Stimulated activated CD4-positive, alpha-beta T cell treated with anti-CD3 and anti-CD28 coated beads, Interleukin-1b, Interleukin-23, amount 100 ng/mL, for 1 hour (primary cell): Measurements from ENCODE around the gene AAGAB.

Experiments used
- DNase-seq, 2 donors: peaks; one replicate each; pipeline ENCODE4 v3.0.0-alpha.2; 2020; ENCODE audit warnings: low read depth in 2 of 2

AAGAB gene

DNA sequence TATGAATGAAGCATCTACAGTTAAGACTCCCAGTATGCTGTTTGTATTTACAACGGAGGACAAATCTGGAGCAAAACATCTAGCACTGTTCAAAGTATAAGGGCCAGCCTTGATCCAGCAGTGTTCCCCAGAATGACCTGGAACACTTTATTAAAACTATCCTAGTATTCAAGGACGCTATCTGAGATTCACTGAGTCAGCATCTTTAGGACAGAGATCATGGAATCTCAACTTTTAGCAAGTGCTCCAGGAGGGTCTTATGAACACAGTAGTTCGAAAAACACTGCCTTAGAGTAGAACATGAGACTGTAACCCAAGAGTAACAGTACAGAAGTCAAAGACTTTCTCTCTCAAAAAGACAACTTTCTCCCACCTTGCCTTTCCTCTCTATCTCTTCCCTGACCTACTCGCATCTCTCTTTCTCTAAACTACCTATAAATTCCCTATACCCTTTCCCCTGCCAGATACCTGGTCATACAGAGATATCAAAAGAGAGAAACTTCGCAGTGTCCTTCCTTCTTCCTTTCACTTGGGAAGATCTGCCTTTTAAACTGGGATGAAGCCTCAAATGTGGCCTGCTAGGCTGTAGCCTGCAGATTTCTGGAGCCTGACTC is 43.8 kb downstream of the AAGAB start:
- DNase-seq = no peak

- no peak for DNase-seq
Measured at GRCh38 chr15:67208396-67208795, 46.1 kb downstream of the AAGAB start.

GRCh38 chr15:67207555-67208207 is 46.8 kb downstream of the AAGAB start:
- DNase-seq = no peak

GRCh38 chr15:67202991-67203390 is 51.5 kb downstream of the AAGAB start:
- no peak for DNase-seq

DNA sequence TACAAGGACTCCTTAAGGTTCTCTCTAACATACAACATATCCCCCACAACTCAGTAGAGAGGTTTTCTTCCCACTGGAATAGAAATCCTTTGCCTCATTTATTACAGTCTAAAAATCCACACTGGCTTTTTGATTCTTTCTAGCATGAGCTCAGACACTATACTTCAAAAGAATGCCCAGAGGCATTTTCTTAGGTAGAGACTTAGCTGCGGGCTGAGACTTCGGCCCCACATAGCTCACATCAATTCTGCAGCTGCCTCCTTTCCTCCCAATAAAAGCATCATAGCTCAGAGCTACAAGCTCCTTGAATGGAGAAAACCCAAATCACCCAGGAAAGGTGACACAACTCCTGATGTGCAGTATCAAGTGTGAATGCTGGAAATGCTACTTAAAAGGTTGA is 52.4 kb downstream of the AAGAB start:
- no peak for DNase-seq

- no peak for DNase-seq
Measured at GRCh38 chr15:67201136-67201535, 53.3 kb downstream of the AAGAB start.

GRCh38 chr15:67199881-67200763 is 54.3 kb downstream of the AAGAB start:
- no peak for DNase-seq

GRCh38 chr15:67199391-67199790 is 55.1 kb downstream of the AAGAB start:
- no peak for DNase-seq

GRCh38 chr15:67198157-67198754 is 56.2 kb downstream of the AAGAB start:
- DNase-seq = no peak

DNA sequence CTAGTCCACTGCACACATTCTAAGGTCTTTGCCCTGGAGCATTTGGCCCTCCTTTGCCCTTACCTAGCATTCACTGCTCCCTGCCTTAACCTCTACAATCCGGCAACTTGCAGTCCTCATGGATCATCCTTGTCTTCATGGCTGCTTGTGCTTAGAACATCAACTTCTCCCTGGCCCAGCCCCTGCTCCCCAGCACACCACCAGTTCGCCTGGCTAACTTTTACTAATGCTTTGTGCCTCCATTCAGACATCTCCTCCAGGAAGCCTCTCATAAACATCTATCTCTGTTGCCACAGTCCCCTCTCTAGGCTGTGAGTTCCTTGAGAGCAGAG is 57.1 kb downstream of the AAGAB start:
- no peak for DNase-seq

DNA sequence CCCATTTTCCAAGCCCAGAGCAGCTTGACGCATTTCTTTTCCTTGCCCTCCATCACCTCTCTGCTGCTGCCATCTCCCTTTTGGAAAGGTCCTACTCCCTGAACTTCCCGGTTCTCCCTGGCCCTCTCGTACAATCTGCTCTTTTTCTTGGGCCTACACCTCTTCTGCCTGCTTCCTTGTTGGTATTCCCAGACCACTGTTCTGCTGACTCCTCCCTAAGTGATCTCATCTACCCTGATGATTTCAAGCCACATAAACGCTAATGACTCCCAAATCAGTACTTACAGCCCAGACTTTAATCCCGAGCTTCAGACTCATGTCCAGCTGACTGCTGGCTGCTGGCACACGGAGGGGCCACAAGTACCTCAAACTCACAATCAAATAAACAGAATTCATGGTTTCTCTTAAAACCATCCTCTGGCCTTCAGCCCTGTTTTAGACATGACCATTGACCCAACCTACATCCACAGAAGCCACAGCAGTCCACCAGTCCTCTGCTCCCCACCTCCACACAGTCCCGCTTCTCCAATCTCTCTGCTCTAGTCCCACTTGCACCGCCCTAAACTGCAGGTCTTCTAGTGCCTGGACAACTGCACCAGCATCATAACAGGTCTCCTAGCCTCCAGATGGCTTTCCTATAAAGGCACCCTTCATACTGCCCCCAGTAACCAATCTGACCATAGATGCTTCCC is 57.6 kb downstream of the AAGAB start:
- no peak for DNase-seq

DNA sequence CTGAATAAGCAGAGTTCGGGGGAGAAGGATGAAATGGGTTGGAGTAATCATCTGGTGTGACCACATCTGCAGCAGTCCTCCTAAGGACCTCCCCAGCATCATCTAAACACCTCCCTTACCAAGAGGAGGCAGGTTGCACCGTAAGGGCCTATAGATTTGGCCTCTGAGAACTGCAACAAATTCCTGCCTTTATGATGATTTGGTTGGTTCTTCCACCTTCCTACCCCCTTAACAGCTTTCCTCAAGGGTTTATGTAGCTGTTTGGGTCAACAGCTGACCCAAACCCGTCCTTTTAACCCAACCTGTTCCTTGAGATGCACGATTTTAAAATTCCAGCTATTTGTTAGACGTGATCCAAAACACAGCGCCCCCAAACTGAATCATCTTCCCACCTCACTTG is 58.2 kb downstream of the AAGAB start:
- no peak for DNase-seq

- no peak for DNase-seq
Measured at GRCh38 chr15:67195305-67195704, 59.2 kb downstream of the AAGAB start.

DNA sequence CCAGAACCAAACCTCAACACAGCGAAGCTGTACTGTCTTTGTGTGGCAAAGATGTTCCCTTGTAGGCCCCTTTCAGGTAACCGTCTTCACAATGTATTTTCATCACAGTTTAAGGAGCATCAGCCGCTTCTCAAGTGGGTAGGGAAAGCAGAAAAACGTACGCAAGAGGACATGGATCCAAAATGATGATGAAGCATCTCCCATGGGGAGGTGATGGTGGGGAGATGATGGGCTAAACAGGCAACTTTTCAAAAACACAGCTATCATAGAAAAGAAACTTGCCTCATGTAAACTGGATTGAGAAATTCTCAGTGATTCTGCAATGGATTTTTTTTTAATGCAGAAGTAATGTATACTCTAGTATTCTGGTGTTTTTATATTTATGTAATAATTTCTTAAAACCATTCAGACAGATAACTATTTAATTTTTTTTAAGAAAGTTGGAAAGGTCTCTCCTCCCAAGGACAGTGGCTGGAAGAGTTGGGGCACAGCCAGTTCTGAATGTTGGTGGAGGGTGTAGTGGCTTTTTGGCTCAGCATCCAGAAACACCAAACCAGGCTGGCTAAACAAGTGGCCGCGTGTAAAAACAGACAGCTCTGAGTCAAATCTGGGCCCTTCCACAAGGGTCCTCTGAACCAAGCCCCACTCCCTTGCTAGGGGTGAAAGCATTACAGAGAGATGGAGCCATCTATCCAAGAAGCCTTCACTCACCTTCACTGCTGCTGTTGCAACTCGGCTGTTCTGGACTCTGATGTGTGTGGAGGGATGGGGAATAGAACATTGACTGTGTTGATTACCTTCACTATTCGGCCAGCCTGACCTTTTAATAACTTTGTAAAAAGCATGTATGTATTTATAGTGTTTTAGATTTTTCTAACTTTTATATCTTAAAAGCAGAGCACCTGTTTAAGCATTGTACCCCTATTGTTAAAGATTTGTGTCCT is 60.0 kb downstream of the AAGAB start:
- DNase-seq = no peak

DNA sequence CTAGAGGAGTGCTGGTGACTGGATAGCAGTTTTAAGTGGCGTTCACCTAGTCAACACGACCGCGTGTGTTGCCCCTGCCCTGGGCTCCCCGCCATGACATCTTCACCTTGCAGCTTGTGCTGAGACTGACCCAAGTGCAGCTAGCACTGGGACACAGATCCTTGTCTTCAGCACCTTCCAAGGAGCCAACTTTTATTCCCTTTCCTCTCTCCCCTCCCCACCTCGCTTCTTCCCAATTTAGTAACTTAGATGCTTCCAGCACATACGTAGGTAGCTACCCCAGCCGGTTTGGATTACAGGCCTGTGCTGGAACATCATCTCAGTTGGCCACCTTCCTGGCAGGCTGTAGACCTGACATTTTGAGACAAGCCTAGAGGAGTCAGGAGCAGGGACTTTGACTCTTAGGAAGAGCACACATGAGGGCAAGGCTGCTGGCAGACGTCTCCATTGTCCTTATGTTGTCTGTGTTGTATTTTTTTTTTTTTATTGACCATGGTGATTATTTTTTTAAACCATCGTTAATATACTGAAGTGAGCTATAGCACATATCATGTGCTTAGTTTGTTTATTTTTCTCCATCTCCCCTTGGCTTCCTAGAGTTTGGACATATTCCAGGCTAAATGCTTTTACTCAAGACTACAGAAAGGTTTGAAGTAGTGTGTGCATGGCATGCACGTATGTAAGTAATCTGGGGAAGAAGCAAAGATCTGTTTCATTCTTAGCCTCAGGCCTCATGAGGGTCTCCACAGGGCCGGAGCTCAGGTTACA is 61.1 kb downstream of the AAGAB start:
- no peak for DNase-seq

DNA sequence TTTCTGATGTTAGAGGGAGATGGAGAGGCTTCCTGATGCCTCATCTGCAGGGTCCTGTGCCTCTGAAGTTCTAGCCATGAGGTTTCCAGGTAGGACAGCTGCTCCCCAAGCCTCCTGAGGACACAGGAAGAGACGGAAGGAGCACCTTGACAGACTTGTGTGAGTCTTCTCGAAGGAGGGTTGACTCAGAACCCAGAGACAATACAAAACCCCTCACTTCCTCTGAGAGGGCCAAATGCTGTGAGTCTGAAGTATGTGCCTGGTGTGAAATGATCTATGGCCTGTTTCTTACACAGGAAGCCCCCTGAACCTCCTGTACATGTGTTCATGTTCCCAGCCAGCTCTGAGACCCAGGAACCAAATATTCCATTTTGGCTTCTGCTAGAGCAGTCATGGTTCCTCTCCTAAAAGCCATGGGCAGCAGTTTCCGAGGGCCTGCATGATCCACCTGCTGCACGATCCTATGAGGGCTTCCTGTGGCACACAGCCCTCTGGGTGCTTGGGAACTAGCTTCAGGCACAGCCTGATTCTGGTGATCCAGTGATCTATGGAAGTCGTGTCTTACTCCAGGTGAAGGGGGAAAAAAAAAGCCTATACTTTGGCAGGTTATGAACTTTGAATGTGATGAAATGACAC is 62.2 kb downstream of the AAGAB start:
- no peak for DNase-seq

DNA sequence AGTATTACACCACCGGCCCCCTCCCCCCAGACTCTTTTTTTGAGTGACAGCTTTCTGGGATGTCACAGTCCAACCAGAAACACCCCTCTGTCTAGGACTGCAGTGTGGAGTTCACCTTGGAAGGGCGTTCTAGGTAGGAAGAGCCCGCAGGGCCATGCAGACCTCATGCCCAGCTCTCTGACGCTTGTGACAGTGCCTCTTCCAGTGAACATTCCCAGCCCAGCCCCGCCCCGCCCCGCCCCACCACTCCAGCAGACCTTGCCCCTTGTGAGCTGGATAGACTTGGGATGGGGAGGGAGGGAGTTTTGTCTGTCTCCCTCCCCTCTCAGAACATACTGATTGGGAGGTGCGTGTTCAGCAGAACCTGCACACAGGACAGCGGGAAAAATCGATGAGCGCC is 63.6 kb downstream of the AAGAB start:
- no peak for DNase-seq

DNA sequence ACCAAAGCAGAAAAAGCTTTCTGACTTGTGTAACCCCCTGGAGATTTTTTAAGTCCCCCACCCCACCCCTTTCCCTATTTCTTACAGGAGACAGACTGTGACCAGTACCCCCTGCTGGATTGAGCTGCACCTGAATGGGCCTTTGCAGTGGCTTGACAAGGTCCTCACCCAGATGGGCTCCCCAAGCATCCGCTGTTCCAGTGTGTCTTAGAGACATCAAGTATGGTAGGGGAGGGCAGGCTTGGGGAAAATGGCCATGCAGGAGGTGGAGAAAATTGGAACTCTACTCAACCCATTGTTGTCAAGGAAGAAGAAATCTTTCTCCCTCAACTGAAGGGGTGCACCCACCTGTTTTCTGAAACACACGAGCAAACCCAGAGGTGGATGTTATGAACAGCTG is 64.1 kb downstream of the AAGAB start:
- DNase-seq = no peak

GRCh38 chr15:67189326-67190051 is 65.0 kb downstream of the AAGAB start:
- no peak for DNase-seq
